HG03139 (cell line): Measurements from ENCODE around the gene POU6F1.
"Not testable (repeated sequence)": the region's sequence is repeated elsewhere in the genome, so short reads cannot be mapped to it uniquely, and the experiment has no call there.

Source experiments
- ATAC-seq: cut with Tn5 transposase; IDR thresholded peaks from one replicate; pipeline ENCODE4 v1.9.1; 2021; ENCODE audit not compliant: unreplicated experiment

POU6F1 gene

DNA sequence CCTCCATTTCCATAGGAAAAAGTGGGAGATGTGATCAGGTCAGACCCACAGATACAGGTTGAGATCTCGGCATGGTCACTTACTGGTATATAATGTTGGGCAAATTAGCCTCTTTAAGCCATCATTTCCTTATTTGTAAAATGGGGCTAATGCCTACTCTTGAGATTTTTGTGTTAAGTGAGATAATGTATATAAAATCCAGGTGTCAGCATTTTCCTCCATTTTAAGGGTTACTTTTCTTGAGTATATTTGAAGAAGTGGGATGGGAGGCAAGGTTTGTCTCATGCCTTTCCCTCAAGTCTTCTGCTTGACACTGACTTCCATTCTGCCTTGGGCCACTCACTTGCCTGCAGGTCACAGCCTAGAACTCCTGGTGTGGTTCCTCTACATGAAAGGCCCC lies 10.1 kb upstream of the POU6F1 start:
- no peak for ATAC-seq

DNA sequence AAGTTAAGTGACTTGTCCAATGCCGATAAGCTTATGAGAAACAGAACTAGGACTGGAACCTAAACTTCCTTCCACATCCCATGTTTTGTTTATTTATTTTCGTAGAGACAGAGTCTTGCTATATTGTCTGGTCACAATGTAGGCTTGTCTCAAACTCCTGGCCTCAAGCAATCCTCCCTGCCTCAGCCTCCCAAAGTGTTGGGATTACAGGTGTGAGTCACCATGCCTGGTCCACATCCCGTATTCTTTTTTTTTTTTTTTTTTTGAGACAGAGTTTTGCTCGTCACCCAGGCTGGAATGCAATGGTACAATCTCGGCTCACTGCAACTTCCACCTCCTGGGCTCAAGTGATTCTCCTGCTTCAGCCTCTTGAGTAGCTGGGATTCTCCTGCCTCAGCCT lies 9.2 kb upstream of the POU6F1 start:
- not testable (repeated sequence) for ATAC-seq

DNA sequence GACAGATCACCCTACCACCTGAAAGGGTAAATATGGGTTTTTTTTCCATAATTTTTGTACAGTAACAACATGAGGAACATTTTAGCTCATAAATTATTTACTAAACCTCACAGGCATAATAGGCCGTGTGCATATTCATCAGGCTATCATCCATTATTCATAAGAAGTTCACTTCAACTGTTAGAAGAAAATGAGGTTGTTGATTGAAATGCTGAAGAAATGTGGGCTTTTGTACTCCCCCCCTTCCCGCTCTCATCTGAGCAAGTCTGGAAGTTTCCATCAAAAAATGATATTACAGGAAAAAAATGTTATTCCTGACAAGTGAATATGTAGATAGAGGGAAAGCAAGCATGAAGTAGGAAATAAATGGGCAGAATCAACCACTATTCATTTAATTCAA lies 7.9 kb upstream of the POU6F1 start:
- no peak for ATAC-seq

DNA sequence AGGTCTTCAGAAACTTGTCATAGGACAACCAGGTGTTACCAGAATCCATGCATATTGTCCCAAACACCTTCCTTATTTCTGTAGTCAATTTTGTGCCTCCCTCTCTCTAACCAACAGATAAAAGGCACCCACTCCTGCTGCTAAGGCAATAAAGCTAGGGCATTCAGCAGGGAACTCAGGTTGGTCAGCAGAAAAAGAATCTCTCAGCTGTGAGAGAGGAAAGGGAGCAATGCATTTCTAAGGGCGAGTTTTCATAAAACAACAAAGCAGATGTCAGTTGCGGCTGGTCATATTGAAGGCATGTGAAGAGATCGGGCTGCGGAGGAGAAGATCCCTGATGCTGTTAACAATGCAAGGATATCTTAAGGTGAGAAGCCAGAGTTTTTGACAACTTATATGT lies 7.4 kb upstream of the POU6F1 start:
- no peak for ATAC-seq

DNA sequence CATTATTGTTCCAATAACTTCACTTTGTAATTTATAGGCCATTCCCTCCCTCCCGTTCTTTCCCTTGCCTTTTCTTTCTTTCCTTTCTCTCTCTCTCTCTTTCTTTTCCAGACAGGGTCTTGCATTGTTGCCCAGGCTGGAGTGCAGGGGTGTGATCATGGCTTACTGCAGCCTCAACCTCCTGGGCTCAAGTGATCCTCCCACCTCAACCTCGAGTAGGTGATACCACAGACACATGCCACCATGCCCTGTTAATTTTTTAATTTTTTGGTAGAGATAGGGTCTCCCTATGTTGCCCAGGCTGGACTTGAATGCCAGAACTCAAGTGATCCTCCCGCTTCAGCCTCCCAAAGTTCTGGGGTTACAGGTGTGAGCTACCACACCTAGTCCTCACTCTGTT lies 6.8 kb upstream of the POU6F1 start:
- no peak for ATAC-seq

DNA sequence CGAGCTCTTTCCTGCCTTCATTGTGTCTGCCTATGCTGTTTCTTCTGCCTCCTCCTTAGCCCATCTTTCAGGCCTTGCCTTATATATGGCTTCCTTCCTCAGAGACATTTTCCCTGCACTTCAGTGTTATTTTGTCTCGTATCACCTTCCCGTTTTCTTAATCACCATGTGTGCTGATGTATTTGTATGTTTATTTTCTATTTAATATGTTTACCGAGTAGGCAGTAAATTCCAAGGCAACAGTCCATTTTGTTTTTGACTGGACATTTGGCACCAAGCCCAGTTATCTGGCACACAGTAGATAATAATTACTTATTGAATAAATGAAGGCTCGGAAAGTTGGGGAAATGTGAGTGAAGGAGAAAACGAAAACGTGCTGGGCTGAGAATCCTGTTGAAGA lies 4.6 kb upstream of the POU6F1 start:
- ATAC-seq: no peak

DNA sequence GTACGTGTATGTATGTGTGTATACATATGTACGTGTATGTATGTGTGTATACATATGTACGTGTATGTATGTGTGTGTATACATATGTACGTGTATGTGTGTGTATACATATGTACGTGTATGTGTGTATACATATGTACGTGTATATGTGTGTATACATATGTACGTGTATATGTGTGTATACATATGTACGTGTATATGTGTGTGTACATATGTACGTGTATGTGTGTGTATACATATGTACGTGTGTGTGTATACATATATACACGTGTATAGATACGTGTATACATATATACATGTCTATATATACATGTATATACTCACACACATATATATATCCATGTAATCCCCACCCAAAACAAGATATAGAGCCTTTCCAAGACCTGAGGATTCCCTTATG lies 2.0 kb upstream of the POU6F1 start:
- not testable (repeated sequence) for ATAC-seq

DNA sequence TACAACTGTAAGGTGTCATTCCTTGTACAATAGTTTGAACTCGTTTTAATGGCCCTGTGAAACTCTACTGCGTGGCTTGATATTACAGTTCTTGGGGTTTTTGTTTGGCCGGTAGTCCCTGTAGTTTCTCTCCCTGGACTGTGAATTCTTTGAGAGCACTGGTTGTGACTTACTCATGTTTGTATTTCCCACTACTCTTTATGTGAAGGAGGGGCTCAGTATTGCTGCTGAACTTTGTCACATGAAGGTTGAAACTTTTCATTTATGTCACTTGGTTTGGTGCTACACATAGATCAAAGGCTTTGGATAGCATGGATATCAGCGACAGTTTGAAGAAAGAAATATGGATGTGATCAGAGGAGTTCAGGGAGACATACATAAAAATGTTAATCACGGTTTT lies 1.5 kb upstream of the POU6F1 start:
- no peak for ATAC-seq

DNA sequence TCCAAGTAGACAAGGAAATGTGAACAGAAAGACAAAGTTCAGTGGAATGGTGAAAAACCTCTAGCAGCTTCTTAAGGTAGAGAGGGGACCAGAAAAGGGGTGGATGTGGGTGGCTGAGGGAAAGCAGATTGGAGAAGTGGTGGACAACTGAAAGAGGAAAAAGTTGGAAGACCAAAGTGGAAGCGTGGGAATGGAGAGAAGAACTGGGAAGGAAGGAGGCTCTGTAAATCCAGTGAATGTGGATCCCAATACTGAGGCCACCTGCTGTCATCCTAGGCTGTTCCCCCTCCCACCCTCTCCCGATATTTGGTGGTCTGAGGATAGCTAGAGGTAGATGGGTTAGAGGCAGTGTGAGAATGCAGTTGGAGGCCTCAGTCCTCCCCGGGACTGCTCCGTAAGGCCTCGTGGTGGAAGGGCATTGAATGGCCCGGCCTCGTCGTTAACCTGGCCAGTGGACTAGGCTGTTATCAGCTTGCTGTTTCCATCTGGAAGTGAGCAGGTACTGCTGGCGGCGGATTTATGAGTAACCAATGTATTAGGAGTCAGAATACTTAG lies 822 bp upstream of the POU6F1 start:
- no peak for ATAC-seq

DNA sequence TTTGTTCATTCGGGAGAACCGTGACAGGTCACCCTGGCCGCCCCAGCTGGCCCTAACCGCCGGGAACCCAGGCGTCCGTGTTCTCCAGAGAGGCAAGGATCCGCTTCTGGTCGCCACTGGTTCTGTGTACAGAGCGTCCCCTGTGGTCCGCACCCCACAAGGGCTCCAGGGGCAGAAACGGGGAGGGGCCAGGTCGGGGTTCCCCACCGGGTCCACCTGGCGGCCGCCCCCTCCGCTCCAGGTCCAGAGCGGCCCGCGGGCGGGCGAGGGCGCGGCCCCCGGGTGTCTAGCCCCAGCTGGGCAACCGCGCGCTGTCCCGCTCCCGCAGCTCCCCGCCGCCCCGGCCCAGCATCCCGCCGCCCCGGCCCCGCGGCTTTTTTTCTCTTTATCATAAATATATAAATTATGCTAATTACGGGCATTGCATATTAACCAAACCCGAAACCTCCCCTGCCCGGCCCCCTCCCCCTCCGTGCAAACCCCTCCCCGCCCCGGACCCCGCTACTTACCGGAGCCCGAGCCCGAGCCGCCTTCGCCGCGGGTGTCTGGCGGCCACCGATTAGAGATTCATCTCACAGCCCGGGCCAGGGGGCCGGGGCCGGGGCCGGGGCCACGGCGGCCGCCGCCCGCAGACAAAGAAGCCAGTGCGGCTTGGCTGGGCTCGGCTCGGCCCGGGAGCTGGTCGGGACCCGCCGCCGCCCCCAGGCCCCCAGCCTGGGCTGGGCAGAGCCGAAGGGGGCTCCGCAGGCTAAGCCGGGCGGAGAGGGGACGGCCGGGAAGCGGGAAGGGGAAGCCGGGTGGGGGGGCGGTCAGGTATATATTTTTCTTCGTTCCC lies 512 bp downstream of the POU6F1 start:
- ATAC-seq: no peak

DNA sequence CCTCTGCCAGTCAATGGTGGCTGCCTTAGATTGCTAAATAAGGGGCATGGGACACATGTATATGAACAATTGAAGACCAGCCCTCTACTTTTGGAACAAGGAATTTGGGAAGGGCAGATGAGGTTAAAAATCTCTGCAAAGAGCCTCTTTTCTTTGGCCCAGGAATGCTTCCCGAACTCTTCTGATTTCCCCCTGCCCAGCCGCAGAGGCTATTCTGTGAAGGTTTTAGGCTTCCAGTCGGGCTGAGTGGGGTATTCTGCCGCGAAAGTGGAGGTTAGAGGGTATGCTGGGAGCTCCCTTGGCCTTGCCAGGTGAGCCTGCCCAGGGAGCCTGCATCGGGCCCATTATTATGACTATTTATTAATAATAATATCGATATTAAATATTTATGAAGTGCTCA lies 1.2 kb downstream of the POU6F1 start:
- no peak for ATAC-seq

DNA sequence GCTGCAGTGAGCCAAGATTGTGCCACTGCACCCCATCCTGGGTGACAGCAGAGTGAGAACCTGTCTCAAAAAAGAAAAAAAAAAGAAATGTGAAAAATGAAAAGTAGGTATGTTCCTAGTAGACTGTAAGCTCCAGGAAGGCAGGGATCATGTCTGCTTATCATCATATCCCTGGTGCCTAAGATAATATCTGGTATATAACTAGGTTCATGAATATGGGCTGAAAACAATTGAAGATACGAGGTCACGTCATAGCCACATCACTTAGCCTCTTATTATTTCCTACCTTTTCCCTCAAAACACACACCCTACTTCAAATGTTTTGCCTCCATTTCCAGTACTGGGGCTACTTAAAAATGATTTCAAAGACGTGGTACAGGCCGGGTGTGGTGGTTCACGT lies 3.0 kb downstream of the POU6F1 start:
- ATAC-seq: no peak

DNA sequence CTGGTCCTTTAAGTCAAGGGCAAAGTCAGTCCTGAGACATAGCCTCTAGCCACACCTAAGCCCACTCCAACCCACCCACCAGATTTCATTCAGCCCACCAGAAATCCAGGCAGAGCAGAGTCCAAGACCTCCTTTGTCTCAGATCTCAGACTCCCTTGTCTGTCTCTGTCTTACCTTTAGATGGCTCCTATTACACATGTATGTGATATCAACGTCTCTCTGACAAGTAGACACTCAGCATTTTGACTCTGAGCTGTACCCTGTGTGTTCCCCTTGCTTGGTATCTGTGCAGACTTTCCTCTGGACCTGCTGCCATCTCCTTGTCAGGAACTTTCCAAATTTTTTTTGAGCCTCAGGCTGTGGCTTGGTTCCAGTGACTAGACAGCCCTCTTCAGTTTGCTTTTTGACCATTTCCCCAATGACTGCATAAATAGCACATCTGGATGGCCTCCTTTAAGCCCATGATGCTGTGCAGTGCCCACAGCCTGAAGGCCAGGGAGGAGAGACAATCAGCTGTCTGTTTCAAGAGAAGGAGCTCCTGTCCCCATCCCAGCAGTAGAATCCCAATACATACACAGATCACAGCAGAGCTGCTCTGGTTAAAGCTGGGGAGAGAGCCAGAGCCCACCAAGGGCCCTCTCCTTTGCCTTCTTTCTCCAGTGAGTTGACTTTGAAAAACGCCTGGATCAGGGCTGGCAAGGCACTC lies 7.0 kb downstream of the POU6F1 start:
- no peak for ATAC-seq

DNA sequence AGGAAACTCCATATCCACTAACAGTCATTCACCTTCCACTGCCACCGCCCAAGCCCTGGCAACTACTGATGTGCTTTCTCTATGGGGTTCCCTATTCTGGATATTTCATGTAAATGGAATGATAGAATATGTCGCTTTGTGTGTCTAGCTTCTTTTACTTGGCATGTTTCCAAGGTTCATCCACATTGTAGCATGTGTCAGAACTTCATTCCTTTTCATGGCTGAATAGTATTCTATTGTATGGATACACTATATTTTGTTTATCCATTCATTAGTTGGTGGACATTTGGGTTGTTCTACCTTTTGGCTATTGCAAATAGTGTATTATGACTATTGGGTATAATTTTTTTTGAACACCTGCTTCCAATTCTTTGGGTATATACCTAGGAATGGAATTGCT lies 8.6 kb downstream of the POU6F1 start:
- ATAC-seq: no peak

DNA sequence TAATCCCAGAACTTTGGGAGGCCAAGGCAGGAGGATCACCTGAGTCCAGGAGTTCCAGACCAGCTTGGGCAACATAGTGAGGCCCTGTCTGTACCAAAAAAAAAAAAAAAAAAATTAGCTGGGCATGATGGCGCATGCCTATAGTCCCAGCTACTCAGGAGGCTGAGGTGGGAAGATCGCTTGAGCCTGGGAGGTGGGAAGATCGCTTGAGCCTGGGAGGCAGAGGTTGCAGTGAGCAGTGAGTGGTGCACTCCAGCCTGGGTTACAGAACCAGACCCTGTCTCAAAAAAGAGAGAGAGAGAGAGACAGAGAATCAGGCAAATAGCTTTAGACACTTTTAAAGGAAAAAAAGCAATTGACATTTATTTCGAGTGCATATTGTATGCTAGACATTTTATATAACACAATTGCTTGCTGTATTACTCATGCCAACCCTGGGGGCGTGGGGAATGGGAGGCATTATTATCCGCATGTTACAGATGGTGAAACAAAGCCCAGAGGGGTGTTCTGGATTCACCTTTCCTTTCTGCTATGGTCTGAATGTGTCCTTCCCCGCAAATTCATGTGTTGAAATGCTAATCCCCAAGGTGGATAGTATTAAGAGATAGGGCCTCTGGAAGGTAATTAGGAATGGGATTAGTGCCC lies 9.7 kb downstream of the POU6F1 start:
- ATAC-seq: no peak

DNA sequence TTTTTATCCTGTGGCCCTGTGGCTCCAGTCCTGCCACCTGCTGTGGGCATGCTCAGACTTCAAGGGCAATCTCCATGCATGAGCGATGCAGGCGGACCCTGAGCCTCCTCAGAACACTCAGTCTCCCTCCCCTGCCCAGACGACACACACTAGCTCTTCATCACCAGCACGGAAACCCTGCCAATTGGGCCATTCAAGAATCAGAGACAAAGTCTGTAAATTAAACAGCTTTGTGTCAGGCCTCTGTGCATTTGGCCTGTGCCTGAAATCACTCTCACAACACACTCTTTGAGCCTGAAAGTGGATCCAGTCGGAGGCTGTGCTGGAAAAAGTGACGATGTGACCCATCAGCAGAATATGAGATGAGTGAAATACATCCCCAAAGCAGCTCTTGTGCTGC lies 12.5 kb downstream of the POU6F1 start:
- no peak for ATAC-seq

DNA sequence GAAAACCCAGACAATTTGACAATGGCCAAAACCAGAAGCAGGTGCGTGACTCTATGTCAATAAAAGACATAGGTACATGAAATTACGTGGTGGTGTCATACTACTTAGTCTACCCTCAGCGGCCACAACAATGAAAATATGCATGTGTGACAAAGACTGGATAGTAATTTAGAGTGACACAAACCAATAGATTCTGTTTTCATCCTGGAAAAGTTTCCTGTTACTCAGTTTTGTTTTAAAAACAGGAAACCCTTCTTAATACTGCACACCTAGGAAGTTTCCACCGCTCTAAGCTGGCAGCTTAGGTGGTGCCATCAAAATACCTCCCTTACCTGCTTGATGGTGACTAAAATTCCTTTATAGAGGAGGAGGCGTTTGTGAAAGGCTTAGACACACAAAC lies 15.1 kb downstream of the POU6F1 start:
- ATAC-seq: no peak

DNA sequence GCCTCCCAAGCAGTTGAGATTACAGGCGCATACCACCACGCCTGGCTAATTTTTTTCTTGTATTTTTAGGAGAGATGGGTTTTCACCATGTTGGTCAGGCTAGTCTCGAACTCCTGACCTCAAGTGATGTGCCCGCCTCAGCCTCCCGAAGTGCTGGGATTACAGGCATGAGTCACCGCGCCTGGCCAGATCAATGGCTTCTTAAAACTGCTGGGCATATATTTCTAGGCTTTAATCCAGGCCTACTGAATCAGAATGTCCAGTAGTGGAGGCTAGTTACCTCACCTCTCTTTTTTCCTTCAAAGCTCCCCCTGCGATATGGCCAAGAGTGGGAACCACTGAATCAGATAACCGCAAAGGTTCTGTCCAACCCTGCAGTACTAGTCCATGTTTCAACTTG lies 17.1 kb downstream of the POU6F1 start:
- no peak for ATAC-seq

DNA sequence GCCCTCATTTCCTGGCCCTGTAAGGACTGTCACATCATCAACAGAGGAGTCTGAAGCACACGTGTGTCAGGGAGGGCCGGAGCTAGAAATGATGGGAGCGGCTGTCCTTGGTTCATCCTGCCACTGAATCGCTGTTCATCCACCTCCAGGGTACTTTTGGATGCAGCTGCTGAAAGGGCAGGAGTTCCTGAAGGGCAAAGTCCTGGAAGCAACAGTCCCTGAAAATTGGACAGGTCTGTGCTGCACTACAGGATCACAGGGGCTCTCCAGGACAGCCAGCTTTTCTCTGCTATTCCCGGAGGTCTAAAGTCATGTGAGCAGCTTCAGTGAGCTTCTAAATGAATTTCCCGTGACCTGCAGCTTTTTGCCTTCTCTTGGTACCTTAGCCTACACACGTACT lies 17.7 kb downstream of the POU6F1 start:
- ATAC-seq: no peak

DNA sequence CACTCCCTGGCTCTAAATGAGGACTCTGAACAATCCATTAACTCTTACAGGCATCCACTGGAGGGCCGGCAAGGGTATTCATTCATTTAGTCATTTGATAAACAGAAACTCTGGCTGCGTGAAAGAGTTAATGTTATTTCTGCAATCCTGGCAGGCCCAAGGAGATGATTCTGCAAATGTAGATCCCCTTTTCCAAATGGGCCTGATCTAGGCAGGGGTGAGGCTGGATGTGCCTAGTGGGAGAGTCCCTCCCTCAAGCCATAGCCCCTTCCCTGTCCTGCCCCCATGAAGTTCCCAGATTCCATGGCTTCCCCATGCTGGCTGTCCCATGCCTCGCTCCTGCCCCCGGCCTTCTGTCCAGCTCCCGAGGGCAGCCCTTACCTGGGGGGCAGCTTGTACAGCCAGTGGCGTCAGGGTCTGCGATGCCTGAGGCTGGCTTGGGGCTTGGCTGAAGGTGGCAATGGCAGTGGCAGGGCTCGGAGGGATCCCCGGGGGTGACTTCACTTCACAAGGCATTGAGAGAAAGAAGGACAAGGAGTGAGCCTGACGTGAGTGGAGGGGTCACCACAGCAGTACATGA lies 18.4 kb downstream of the POU6F1 start:
- no peak for ATAC-seq

DNA sequence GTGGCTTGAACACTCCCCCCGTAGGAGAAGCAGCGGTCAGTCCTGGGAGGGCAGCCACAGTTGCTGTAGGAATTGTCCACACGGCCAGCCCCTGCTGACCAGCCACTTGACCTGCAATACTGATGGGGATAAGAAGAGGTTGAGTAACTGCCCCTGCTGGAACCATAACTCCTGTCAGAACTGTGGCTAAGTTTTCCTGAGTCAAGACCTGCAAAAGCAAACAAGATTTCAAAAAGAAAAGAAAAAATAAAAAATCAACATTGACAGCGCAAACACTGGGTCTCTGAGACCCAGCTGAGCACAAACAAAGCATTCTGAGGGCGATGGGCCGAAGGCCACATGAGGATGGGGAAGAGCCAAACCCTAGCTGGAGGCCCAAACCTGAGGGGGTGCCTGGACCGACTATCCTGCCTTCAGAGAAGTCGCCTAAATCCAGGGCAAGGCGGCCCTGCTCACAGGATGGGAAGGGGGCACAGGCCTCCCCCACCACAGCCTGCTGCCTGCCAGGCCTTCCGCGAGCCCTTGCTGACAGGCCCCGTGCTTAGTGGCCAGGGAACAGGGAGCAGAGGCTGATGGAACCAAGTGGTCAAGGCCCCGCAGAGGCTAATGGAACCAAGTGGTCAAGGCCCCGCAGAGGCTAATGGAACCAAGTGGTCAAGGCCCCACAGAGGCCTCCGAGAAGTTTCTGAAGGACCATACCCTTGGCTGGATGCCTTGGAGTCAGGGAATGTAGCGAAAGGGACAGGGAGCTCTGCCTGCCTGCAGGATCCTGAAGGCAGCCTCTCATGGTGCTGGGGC lies 19.1 kb downstream of the POU6F1 start:
- no peak for ATAC-seq
